NB4 (cell line): ENCODE data around the gene C2orf49.

Source experiments
- POLR2A ChIP-seq: IDR thresholded peaks from 2 replicates; pipeline ENCODE4 v1.6.1; 2011; ENCODE audit warnings: mild to moderate bottlenecking; ENCODE audit not compliant: insufficient read length; ENCODE audit errors: extremely low read depth
- TF ChIP-seq, protein P1 (sequence below): IDR thresholded peaks from one replicate; pipeline ENCODE4 v1.5.1; 2012; ENCODE audit warnings: low read depth, low read length

GRCh38 chr2:105379741-105380186 lies 42.4 kb downstream of the C2orf49 start:
- TF ChIP-seq, protein P1, sequence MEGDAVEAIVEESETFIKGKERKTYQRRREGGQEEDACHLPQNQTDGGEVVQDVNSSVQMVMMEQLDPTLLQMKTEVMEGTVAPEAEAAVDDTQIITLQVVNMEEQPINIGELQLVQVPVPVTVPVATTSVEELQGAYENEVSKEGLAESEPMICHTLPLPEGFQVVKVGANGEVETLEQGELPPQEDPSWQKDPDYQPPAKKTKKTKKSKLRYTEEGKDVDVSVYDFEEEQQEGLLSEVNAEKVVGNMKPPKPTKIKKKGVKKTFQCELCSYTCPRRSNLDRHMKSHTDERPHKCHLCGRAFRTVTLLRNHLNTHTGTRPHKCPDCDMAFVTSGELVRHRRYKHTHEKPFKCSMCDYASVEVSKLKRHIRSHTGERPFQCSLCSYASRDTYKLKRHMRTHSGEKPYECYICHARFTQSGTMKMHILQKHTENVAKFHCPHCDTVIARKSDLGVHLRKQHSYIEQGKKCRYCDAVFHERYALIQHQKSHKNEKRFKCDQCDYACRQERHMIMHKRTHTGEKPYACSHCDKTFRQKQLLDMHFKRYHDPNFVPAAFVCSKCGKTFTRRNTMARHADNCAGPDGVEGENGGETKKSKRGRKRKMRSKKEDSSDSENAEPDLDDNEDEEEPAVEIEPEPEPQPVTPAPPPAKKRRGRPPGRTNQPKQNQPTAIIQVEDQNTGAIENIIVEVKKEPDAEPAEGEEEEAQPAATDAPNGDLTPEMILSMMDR: no peak
- TF ChIP-seq POLR2A: no peak
